Neuronal stem cell (in vitro differentiated cells): ENCODE measurements around the gene SDC1.
"Not testable (repeated sequence)": the region's sequence is repeated elsewhere in the genome, so short reads cannot be mapped to it uniquely, and the experiment has no call there.

Experiments
- DNase-seq: peaks from one replicate; pipeline ENCODE4 v3.0.0-alpha.2; 2013; ENCODE audit warnings: low spot score
- H2AFZ ChIP-seq: one replicate; pipeline ENCODE4 v1.6.1; 2013; ENCODE audit warnings: mild to moderate bottlenecking, low read length, inconsistent platforms
- H2AK5ac ChIP-seq: 2 replicates; pipeline ENCODE4 v1.6.1; 2013; ENCODE audit warnings: low read depth, mild to moderate bottlenecking, inconsistent platforms, low read length, moderate library complexity, mixed read lengths
- H2BK120ac ChIP-seq: 2 replicates; pipeline ENCODE4 v1.6.1; 2013; ENCODE audit warnings: low read depth, mild to moderate bottlenecking, inconsistent platforms, low read length, moderate library complexity, mixed read lengths
- H2BK12ac ChIP-seq: one replicate; pipeline ENCODE4 v1.6.1; 2013; ENCODE audit warnings: low read length, inconsistent platforms
- H2BK15ac ChIP-seq: 2 replicates; pipeline ENCODE4 v1.6.1; 2013; ENCODE audit warnings: mild to moderate bottlenecking, low read length, inconsistent platforms, mixed read lengths
- H2BK5ac ChIP-seq: one replicate; pipeline ENCODE4 v1.6.1; 2013; ENCODE audit warnings: inconsistent platforms, mild to moderate bottlenecking, low read length, moderate library complexity
- H3K14ac ChIP-seq: one replicate; pipeline ENCODE4 v1.6.1; 2013; ENCODE audit warnings: low read length, inconsistent platforms
- H3K18ac ChIP-seq: 2 replicates; pipeline ENCODE4 v1.6.1; 2013; ENCODE audit warnings: low read length, inconsistent platforms
- H3K23ac ChIP-seq: 2 replicates; pipeline ENCODE4 v1.6.1; 2013; ENCODE audit warnings: low read depth, mild to moderate bottlenecking, mixed read lengths, low read length, inconsistent platforms; ENCODE audit not compliant: poor library complexity
- H3K27ac ChIP-seq: replicated peaks from 3 replicates; pipeline ENCODE4 v1.5.1; 2013; ENCODE audit warnings: low read length, inconsistent platforms
- H3K27me3 ChIP-seq, 3 experiments: 2 replicates each; pipeline ENCODE4 v1.6.1; 2013; ENCODE audit warnings: low read length in 3 of 3, mild to moderate bottlenecking in 2 of 3, inconsistent platforms in 1 of 3, low read depth in 1 of 3, mixed read lengths in 1 of 3, moderate library complexity in 1 of 3; ENCODE audit not compliant: control insufficient read depth in 3 of 3, insufficient read depth in 3 of 3
- H3K36me3 ChIP-seq, 2 donors: replicated peaks in 1 of 2; 2 replicates each; pipeline ENCODE4 v1.6.1; 2013; ENCODE audit warnings: low read length in 2 of 2; ENCODE audit not compliant: control insufficient read depth in 2 of 2, insufficient read depth in 2 of 2
- H3K4ac ChIP-seq: 2 replicates; pipeline ENCODE4 v1.6.1; 2013; ENCODE audit warnings: inconsistent platforms, mild to moderate bottlenecking, low read length, moderate library complexity
- H3K4me1 ChIP-seq, 2 donors: 1 replicate in 1 of 2; 2 replicates in 1 of 2; pipeline ENCODE4 v1.6.1; 2013; ENCODE audit warnings: low read length in 2 of 2, low read depth in 1 of 2; ENCODE audit not compliant: control insufficient read depth in 2 of 2, insufficient read depth in 1 of 2
- H3K4me2 ChIP-seq: one replicate; pipeline ENCODE4 v1.6.1; 2013; ENCODE audit warnings: mild to moderate bottlenecking, low read length, inconsistent platforms; ENCODE audit not compliant: insufficient read depth, poor library complexity, severe bottlenecking
- H3K4me3 ChIP-seq, 2 donors: 2 replicates each; pipeline ENCODE4 v1.5.1; 2013; ENCODE audit warnings: low read length in 2 of 2, mild to moderate bottlenecking in 2 of 2, inconsistent platforms in 1 of 2, moderate library complexity in 1 of 2
- H3K79me1 ChIP-seq: one replicate; pipeline ENCODE4 v1.6.1; 2013; ENCODE audit warnings: low read depth, mild to moderate bottlenecking, inconsistent platforms, low read length, moderate library complexity
- H3K9ac ChIP-seq: one replicate; pipeline ENCODE4 v1.6.1; 2013; ENCODE audit warnings: mild to moderate bottlenecking, low read depth, low read length, inconsistent platforms; ENCODE audit not compliant: poor library complexity
- H3K9me3 ChIP-seq, 2 donors: replicated peaks in 1 of 2; 2 replicates each; pipeline versions ENCODE3 to v1.6.1; 2013; ENCODE audit warnings: low read length in 2 of 2, mild to moderate bottlenecking in 2 of 2, inconsistent platforms in 1 of 2, low read depth in 1 of 2, mixed read lengths in 1 of 2, moderate library complexity in 1 of 2; ENCODE audit not compliant: control insufficient read depth in 2 of 2, insufficient read depth in 1 of 2
- H4K8ac ChIP-seq: one replicate; pipeline ENCODE4 v1.6.1; 2013; ENCODE audit warnings: low read depth, mild to moderate bottlenecking, inconsistent platforms, low read length, moderate library complexity
- H4K91ac ChIP-seq: one replicate; pipeline ENCODE4 v1.6.1; 2013; ENCODE audit warnings: low read length, low read depth, mild to moderate bottlenecking, inconsistent platforms; ENCODE audit not compliant: poor library complexity
- WGBS, 2 donors: extraction: QIAGEN DNeasy Blood & Tissue Kit; methylation state at CpG; one replicate each; pipeline ENCODE4 v1.1.7; 2013; ENCODE audit warnings: missing lambda C conversion rate in 2 of 2, mixed read lengths in 1 of 2; ENCODE audit not compliant: insufficient read length in 2 of 2, insufficient replicate concordance in 1 of 2; ENCODE audit errors: extremely low coverage in 2 of 2; 5-methylcytosine and 5-hydroxymethylcytosine counted together

Gene SDC1

DNA sequence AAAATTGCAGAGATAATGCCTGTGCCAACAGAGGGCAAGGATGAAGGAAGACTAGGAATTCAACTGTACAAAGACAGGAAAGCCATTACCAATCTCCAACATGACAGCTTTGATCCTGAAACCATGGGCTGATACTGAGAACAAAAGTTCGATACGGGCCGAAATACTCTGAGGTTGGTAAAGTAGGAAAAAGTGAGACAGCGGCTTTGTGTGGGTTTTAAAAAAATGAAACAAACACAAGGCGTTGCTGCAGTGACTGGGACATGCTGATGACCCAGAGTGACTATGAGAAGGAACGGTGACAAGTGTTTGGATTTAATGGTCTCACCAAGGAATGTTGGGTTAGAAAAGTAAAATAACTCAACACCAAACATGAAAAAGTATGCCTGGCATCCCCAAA, 24.2 kb upstream of the SDC1 start:
- H2BK12ac ChIP-seq = no peak overlapping the region
- DNase-seq = no peak
- no peaks in the 10 kb centered on the region for H3K79me1 ChIP-seq
- no peak overlapping the region for H2BK15ac ChIP-seq
- peaks cover 12 to 79% of the 10 kb centered on the region in 2 donors for H3K36me3 ChIP-seq
- H3K18ac ChIP-seq = no peak overlapping the region
- no peak overlapping the region for H2BK5ac ChIP-seq
- H4K8ac ChIP-seq = no peak overlapping the region
- H3K27me3 ChIP-seq = no peaks in the 10 kb centered on the region
- H4K91ac ChIP-seq = no peak overlapping the region
- no peak overlapping the region for H2AK5ac ChIP-seq
- H2BK120ac ChIP-seq = no peak overlapping the region
- no peaks in the 10 kb centered on the region for H3K9me3 ChIP-seq
- no CpG with 5 or more reads among the region's 6 CpGs for WGBS, 2 donors
- no peak overlapping the region for H2AFZ ChIP-seq
- no peak overlapping the region for H3K9ac ChIP-seq
- H3K14ac ChIP-seq = no peak overlapping the region
- no peak overlapping the region for H3K27ac ChIP-seq
- no peak overlapping the region for H3K23ac ChIP-seq
- no peak overlapping the region for H3K4me2 ChIP-seq
- no peak overlapping the region for H3K4ac ChIP-seq
- H3K4me1 ChIP-seq = no peaks in the 10 kb centered on the region
- H3K4me3 ChIP-seq = no peak overlapping the region

DNA sequence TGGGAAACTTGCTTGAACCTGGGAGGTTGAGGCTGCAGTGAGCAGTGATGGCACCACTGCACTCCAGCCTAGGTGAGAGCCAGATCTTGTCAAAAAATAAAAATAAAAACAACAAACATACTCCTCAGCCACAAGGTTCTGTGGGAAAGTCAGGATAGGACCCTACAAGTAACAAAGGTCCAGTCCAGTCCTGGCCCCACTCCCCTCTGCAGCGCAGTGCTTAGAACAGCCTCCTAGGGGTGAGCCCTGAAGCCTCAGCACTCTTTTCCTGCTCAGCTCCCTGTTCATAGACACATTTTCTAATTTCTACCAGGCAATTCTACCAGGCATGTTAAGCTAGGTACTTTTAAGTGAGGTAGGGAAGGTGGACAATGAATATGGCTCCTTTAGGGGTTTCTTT, 22.2 kb upstream of the SDC1 start:
- no peak overlapping the region for H2BK15ac ChIP-seq
- no peak overlapping the region for H2BK5ac ChIP-seq
- no peak overlapping the region for H4K8ac ChIP-seq
- H3K9me3 ChIP-seq = no peaks in the 10 kb centered on the region
- H3K27me3 ChIP-seq = no peaks in the 10 kb centered on the region
- H3K4me1 ChIP-seq = peaks cover 0 to 2% of the 10 kb centered on the region in 2 donors
- H3K79me1 ChIP-seq = no peaks in the 10 kb centered on the region
- H3K14ac ChIP-seq = no peak overlapping the region
- no peak overlapping the region for H2AFZ ChIP-seq
- H3K27ac ChIP-seq = no peak overlapping the region
- H3K4me3 ChIP-seq = no peak overlapping the region
- no peak overlapping the region for H3K4ac ChIP-seq
- H3K23ac ChIP-seq = no peak overlapping the region
- no peak overlapping the region for H2AK5ac ChIP-seq
- no peak overlapping the region for H3K9ac ChIP-seq
- no peak overlapping the region for H3K4me2 ChIP-seq
- H3K18ac ChIP-seq = no peak overlapping the region
- H2BK120ac ChIP-seq = no peak overlapping the region
- H3K36me3 ChIP-seq = peaks cover under 1 to 58% of the 10 kb centered on the region in 2 donors
- DNase-seq = no peak
- WGBS, 2 donors = no CpG with 5 or more reads among the region's 1 CpG
- no peak overlapping the region for H2BK12ac ChIP-seq
- H4K91ac ChIP-seq = no peak overlapping the region

- no CpG with 5 or more reads among the region's 5 CpGs for WGBS, 2 donors
- H3K4me2 ChIP-seq, H3K27me3 ChIP-seq, H3K18ac ChIP-seq, H2AFZ ChIP-seq, H3K9me3 ChIP-seq, H3K9ac ChIP-seq, H2BK120ac ChIP-seq, H4K8ac ChIP-seq, H3K4me1 ChIP-seq, H2BK12ac ChIP-seq, H3K4ac ChIP-seq, H2BK5ac ChIP-seq, DNase-seq, H3K14ac ChIP-seq, H2AK5ac ChIP-seq, H3K27ac ChIP-seq, H2BK15ac ChIP-seq, H3K23ac ChIP-seq, H3K79me1 ChIP-seq, H4K91ac ChIP-seq, H3K4me3 ChIP-seq: not testable (repeated sequence)
- H3K36me3 ChIP-seq = peaks cover 0 to 24% of the 10 kb centered on the region in 2 donors
Measured at GRCh38 chr2:20243637-20244036, 18.7 kb upstream of the SDC1 start.

DNA sequence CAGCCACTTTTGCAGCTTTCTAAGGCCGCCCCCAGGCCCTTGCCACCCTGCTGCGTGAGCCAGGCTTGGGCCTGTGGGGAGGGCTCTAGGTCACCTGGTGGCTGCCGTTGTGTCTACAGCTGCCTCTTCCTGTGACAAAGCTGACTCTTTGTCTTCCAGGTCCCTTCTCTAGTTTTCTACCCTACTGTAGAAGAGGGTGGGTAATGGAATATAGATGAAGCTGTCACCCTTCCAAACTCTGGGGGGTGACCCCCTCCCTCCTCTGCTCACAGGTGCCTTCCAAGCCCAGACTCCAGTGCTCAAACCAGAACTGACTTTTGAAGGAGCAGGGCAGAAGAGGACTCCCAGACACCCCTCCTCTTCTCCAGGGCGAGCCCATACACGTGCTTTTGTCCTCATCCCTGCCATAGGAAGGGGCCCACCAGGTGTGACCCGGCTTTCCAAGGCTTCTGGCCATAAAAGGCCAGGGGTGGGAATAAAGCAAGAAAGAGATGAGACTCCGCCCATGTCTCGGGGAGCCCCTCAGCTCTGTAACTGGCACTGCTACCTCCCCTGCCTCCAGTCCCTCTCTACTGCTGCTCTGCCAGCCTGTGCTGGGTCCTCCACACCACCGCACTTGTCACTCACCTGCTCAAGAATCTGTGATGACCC, 17.9 kb upstream of the SDC1 start:
- H3K27ac ChIP-seq = no peak overlapping the region
- peak overlapping the region; percentile 34 for H2AK5ac ChIP-seq
- no CpG with 5 or more reads among the region's 9 CpGs for WGBS, 2 donors
- H3K4ac ChIP-seq = no peak overlapping the region
- H3K9me3 ChIP-seq = no peaks in the 10 kb centered on the region
- no peak overlapping the region for H3K9ac ChIP-seq
- H3K36me3 ChIP-seq = peaks cover 0 to 16% of the 10 kb centered on the region in 2 donors
- no peak for DNase-seq
- H3K4me3 ChIP-seq = no peak overlapping the region
- H2BK12ac ChIP-seq = no peak overlapping the region
- H3K18ac ChIP-seq = no peak overlapping the region
- no peak overlapping the region for H3K4me2 ChIP-seq
- H4K8ac ChIP-seq = no peak overlapping the region
- H3K23ac ChIP-seq = no peak overlapping the region
- peaks cover 0 to 2% of the 10 kb centered on the region in 2 donors for H3K4me1 ChIP-seq
- no peaks in the 10 kb centered on the region for H3K27me3 ChIP-seq
- H4K91ac ChIP-seq = no peak overlapping the region
- H2BK5ac ChIP-seq = no peak overlapping the region
- H3K79me1 ChIP-seq = no peaks in the 10 kb centered on the region
- H2BK120ac ChIP-seq = no peak overlapping the region
- no peak overlapping the region for H2AFZ ChIP-seq
- no peak overlapping the region for H3K14ac ChIP-seq
- no peak overlapping the region for H2BK15ac ChIP-seq
